HCT116 (cell line): ENCODE measurements around the gene ABCB10.

Experiments
- SIN3A ChIP-seq: IDR thresholded peaks from 2 replicates; pipeline ENCODE4 v1.6.1; 2012; ENCODE audit warnings: low read depth
- TF ChIP-seq, protein P1 (sequence below), 3 experiments: fragments of 200-600 bp in 1 of 3; sonication (generic) in 1 of 3; IDR thresholded peaks in 2 of 3; conservative IDR thresholded peaks in 1 of 3; 2 replicates each; pipeline ENCODE4 v1.5.1; 2012 to 2017; ENCODE audit warnings: low read depth in 2 of 3, low read length in 2 of 3, antibody characterized with exemption in 1 of 3, borderline replicate concordance in 1 of 3, control low read depth in 1 of 3, mild to moderate bottlenecking in 1 of 3, mixed read lengths in 1 of 3, mixed run types in 1 of 3, moderate library complexity in 1 of 3; ENCODE audit not compliant: insufficient read depth in 1 of 3

DNA sequence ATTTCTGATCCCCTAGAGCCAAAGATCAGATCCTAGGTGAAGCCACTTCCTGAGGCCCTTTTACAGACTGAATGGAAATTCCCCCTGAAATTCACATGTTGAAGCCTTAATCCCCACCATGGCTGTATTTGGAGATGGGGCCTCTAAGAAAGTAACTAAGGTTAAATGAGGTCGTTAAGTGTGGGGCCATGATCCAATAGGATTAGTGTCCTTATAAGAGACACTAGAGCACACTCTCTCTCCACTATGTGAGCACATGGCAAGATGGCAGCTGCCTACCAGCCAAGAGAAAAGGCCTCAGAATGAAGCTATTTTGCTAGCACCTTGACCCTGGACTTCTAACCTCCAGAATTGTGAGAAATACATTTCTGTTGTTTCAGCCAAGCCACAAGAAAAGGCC, 13.9 kb downstream of the ABCB10 start:
- TF ChIP-seq SIN3A = no peak
- TF ChIP-seq, protein P1, sequence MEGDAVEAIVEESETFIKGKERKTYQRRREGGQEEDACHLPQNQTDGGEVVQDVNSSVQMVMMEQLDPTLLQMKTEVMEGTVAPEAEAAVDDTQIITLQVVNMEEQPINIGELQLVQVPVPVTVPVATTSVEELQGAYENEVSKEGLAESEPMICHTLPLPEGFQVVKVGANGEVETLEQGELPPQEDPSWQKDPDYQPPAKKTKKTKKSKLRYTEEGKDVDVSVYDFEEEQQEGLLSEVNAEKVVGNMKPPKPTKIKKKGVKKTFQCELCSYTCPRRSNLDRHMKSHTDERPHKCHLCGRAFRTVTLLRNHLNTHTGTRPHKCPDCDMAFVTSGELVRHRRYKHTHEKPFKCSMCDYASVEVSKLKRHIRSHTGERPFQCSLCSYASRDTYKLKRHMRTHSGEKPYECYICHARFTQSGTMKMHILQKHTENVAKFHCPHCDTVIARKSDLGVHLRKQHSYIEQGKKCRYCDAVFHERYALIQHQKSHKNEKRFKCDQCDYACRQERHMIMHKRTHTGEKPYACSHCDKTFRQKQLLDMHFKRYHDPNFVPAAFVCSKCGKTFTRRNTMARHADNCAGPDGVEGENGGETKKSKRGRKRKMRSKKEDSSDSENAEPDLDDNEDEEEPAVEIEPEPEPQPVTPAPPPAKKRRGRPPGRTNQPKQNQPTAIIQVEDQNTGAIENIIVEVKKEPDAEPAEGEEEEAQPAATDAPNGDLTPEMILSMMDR (IDR thresholded peaks at IDR 0.05 in 2 of 3, conservative IDR thresholded peaks at IDR 0.05 in 1 of 3; ENCODE audit: borderline replicate concordance in 1 of 3, insufficient read depth in 1 of 3, low read depth in 2 of 3, low read length in 2 of 3) = no peak
